ENCODE measurements around the gene ZNF2. TPM values are rescaled to one million over a fixed set of nuclear protein-coding genes. Genes with fewer than 3 reads are reported as not detected.

Gene ZNF2
- polyA plus RNA-seq, 2 of the 4 experiments (the other 2 are of a cell fraction): 4.2 to 4.6 TPM

DNA sequence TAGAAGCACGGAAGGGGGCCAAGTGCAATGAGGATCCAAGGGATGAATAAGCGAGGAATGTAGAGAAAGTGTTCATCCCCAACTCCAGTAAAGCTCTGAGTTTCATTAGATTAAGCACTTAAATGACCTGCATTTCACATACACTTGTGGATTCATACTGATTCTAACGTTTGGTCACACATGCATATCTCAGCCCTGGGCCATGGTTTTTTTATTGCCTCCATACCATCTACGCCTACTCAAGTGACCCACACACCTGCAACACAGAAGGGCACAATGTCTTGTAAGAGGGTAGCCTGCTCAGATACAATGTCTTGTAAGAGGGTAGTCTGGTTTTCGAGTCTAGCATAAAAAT is 43.4 kb upstream of the ZNF2 start:
- H3K4me1 ChIP-seq: peaks cover 6% of the 10 kb centered on the region; the same call in 2 of the 3 replicates
- H3K4me2 ChIP-seq: peak overlapping the region; percentile 82
- ChIA-PET POLR2A (interaction anchor here (1.2 to 2.8 kb wide), 3 partner anchors 37 to 44 kb away, joined by 3 to 22 read pairs (median 10); partner anchors contain the start of genes ZNF2 and ZNF514), CTCF (interaction anchor here (0.7 to 2.5 kb wide), 7 partner anchors 12 to 281 kb away, joined by 3 to 6 read pairs (median 3); partner anchors contain the start of genes ZNF2 and ZNF892)
- peak overlapping the region; percentile 87 to 96 for H3K27ac ChIP-seq
- peak in 1 of 2 experiments; percentile 11 for DNase-seq (ENCODE audit: low read depth in 1 of 2, low spot score in 1 of 2)
- TF ChIP-seq NPAS2 (CRISPR knock-in tag; IDR thresholded peaks at IDR 0.05; ENCODE audit: borderline replicate concordance) (no peak), EP300 (IDR thresholded peaks at IDR 0.05) (no peak), CHD2 (IDR thresholded peaks at IDR 0.05; ENCODE audit: low read length, partially characterized antibody) (no peak), HMGXB4 (CRISPR knock-in tag; IDR thresholded peaks at IDR 0.05; ENCODE audit: borderline replicate concordance) (no peak), MAZ (IDR thresholded peaks at IDR 0.05; ENCODE audit: borderline replicate concordance, low read depth, low read length) (no peak), SMC3 (IDR thresholded peaks at IDR 0.05) (no peak), POLR2A (IDR thresholded peaks at IDR 0.05; ENCODE audit: low read length) (no peak), MYC (IDR thresholded peaks at IDR 0.05; ENCODE audit: borderline replicate concordance, low read length) (no peak), HOXB5 (CRISPR knock-in tag; IDR thresholded peaks at IDR 0.05) (no peak), BHLHE40 (IDR thresholded peaks at IDR 0.05; ENCODE audit: low read depth, low read length) (no peak), SREBF2 (IDR thresholded peaks at IDR 0.05) (no peak), HOXA7 (CRISPR knock-in tag; IDR thresholded peaks at IDR 0.05) (no peak), EHF (CRISPR knock-in tag; IDR thresholded peaks at IDR 0.05) (no peak), TFCP2L1 (CRISPR knock-in tag; IDR thresholded peaks at IDR 0.05) (no peak)
- H3K9me3 ChIP-seq: peaks cover 5% of the 10 kb centered on the region; the same call in 1 of the 3 replicates
- H3K4me3 ChIP-seq: peak overlapping the region; percentile 90
- WGBS (ENCODE audit: missing lambda C conversion rate): 17% methylated on average over 5 of the region's 5 CpGs
- ATAC-seq: peak; percentile 34 to 41; a peak in 5 of 6 replicates
- FAIRE-seq: no peak

DNA sequence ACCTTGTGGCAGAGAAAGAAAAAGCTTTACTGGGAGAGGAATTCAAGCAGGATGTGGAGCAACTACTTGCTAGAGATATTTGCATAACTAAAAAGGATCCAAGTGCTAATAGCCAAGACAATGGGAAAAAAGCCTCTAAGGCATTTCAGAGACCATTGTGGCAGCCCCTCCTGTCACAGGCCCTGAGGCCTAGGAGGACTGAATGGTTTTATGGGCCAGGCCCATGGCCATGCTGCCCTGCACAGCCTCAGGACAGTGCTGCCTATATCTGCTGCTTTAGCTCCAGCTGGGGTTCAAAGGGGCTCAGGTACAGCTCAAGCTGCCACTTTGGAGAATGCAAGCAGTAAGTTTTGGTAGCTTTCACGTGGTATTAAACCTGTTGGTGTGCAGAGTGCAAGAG is 26.9 kb upstream of the ZNF2 start:
- Histone ChIP-seq H3K4me2 (no peak overlapping the region), H3K9me3 (peaks cover 86% of the 10 kb centered on the region), H3K27ac (no peak overlapping the region), H3K4me1 (no peaks in the 10 kb centered on the region), H3K4me3 (no peak overlapping the region)
- ATAC-seq (no peak), FAIRE-seq (no peak), DNase-seq (ENCODE audit: low read depth in 1 of 2, low spot score in 1 of 2) (no peak)
- TF ChIP-seq RAD21 (conservative IDR thresholded peaks at IDR 0.05 in 1 of 2, IDR thresholded peaks at IDR 0.05 in 1 of 2) (no peak), ZFP36 (IDR thresholded peaks at IDR 0.05; ENCODE audit: borderline replicate concordance, partially characterized antibody) (peak; percentile 34), ZNF302 (CRISPR knock-in tag; IDR thresholded peaks at IDR 0.05) (no peak)
- TF ChIP-seq, protein P1, sequence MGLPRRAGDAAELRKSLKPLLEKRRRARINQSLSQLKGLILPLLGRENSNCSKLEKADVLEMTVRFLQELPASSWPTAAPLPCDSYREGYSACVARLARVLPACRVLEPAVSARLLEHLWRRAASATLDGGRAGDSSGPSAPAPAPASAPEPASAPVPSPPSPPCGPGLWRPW (IDR thresholded peaks at IDR 0.05): no peak
- 0% methylated on average over 1 of the region's 1 CpG for WGBS (ENCODE audit: missing lambda C conversion rate)
- ChIA-PET POLR2A (interaction anchor here (0.6 kb wide), 1 partner anchor 9 kb away, joined by 4 read pairs; no protein-coding TSS in a partner anchor), CTCF (interaction anchor here (0.6 to 1.2 kb wide), 2 partner anchors 10 to 11 kb away, joined by 3 read pairs; no protein-coding TSS in a partner anchor)

GRCh38 chr2:95143838-95144237 is 21.8 kb upstream of the ZNF2 start:
- TF ChIP-seq ZSCAN20 (CRISPR knock-in tag; IDR thresholded peaks at IDR 0.05): no peak
- no peak for TF ChIP-seq FOSL2 (IDR thresholded peaks at IDR 0.05)
- no peak for TF ChIP-seq FOSL2 (CRISPR knock-in tag; IDR thresholded peaks at IDR 0.05)
- no peak for TF ChIP-seq MYC (IDR thresholded peaks at IDR 0.05; ENCODE audit: borderline replicate concordance, low read length)
- TF ChIP-seq GATA3 (IDR thresholded peaks at IDR 0.05; ENCODE audit: borderline replicate concordance): no peak
- no peak for TF ChIP-seq CBX8 (IDR thresholded peaks at IDR 0.05)
- TF ChIP-seq HDAC2 (IDR thresholded peaks at IDR 0.05): no peak
- TF ChIP-seq, protein P2, sequence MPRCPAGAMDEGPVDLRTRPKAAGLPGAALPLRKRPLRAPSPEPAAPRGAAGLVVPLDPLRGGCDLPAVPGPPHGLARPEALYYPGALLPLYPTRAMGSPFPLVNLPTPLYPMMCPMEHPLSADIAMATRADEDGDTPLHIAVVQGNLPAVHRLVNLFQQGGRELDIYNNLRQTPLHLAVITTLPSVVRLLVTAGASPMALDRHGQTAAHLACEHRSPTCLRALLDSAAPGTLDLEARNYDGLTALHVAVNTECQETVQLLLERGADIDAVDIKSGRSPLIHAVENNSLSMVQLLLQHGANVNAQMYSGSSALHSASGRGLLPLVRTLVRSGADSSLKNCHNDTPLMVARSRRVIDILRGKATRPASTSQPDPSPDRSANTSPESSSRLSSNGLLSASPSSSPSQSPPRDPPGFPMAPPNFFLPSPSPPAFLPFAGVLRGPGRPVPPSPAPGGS (IDR thresholded peaks at IDR 0.05): no peak
- TF ChIP-seq, protein P3, sequence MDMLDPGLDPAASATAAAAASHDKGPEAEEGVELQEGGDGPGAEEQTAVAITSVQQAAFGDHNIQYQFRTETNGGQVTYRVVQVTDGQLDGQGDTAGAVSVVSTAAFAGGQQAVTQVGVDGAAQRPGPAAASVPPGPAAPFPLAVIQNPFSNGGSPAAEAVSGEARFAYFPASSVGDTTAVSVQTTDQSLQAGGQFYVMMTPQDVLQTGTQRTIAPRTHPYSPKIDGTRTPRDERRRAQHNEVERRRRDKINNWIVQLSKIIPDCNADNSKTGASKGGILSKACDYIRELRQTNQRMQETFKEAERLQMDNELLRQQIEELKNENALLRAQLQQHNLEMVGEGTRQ (IDR thresholded peaks at IDR 0.05): no peak
- no peak for TF ChIP-seq HOXA7 (CRISPR knock-in tag; IDR thresholded peaks at IDR 0.05)
- no peak for TF ChIP-seq MAFK (IDR thresholded peaks at IDR 0.05; ENCODE audit: partially characterized antibody)
- no peak for TF ChIP-seq BHLHE40 (IDR thresholded peaks at IDR 0.05; ENCODE audit: low read depth, low read length)
- FAIRE-seq (no peak), ATAC-seq (no peak), DNase-seq (ENCODE audit: low read depth in 1 of 2, low spot score in 1 of 2) (no peak)
- Histone ChIP-seq H3K4me3 (no peak overlapping the region), H3K4me1 (no peaks in the 10 kb centered on the region), H3K27ac (no peak overlapping the region), H3K9me3 (peaks cover 96% of the 10 kb centered on the region), H3K4me2 (no peak overlapping the region)
- ChIA-PET CTCF (interaction anchor here (0.5 kb wide), 1 partner anchor 42 kb away, joined by 4 read pairs; no protein-coding TSS in a partner anchor), POLR2A (no interaction called here)
- WGBS (ENCODE audit: missing lambda C conversion rate): 97% methylated on average over 2 of the region's 2 CpGs
